T-helper 2 cell treated with Interferon-gamma antibody and Interleukin-4, amounts not matched to agents 5 μg/mL and 100 μg/mL, for 36 hours (primary cell): ENCODE data around the gene LCE4A.

Source experiments
- DNase-seq: peaks from one replicate; pipeline ENCODE4 v3.0.0; 2021; ENCODE audit warnings: low spot score
- H3K27ac Mint-ChIP-seq: one replicate; pipeline ENCODE4 v1.8.0; 2021; ENCODE audit warnings: mild to moderate bottlenecking, mixed read lengths
- H3K27me3 Mint-ChIP-seq: one replicate; pipeline ENCODE4 v1.8.0; 2021; ENCODE audit warnings: low read depth, mixed read lengths
- H3K36me3 Mint-ChIP-seq: one replicate; pipeline ENCODE4 v1.8.0; 2021; ENCODE audit warnings: low read depth, mixed read lengths
- H3K4me1 Mint-ChIP-seq: one replicate; pipeline ENCODE4 v1.8.0; 2021; ENCODE audit warnings: low read depth, mixed read lengths
- H3K4me3 Mint-ChIP-seq: one replicate; pipeline ENCODE4 v1.8.0; 2022; ENCODE audit warnings: mild to moderate bottlenecking, moderate library complexity, mixed read lengths
- H3K9me3 Mint-ChIP-seq: one replicate; pipeline ENCODE4 v1.8.0; 2021; ENCODE audit warnings: mixed read lengths

The LCE4A gene

GRCh38 chr1:152725261-152725660, 17.3 kb downstream of the LCE4A start:
- no peak overlapping the region for H3K4me3 Mint-ChIP-seq
- H3K27ac Mint-ChIP-seq, result no peak overlapping the region

GRCh38 chr1:152728986-152729385, 21.0 kb downstream of the LCE4A start:
- H3K4me3 Mint-ChIP-seq, result no peak overlapping the region
- H3K27ac Mint-ChIP-seq, result no peak overlapping the region
- no peaks in the 10 kb centered on the region for H3K36me3 Mint-ChIP-seq
- no peaks in the 10 kb centered on the region for H3K4me1 Mint-ChIP-seq
- H3K27me3 Mint-ChIP-seq, result peaks cover 2% of the 10 kb centered on the region
- no peak for DNase-seq
- no peaks in the 10 kb centered on the region for H3K9me3 Mint-ChIP-seq

More at GRCh38 chr1:152725261-152725660, 17.3 kb downstream of the LCE4A start:
- Mint-ChIP-seq H3K9me3 (no peaks in the 10 kb centered on the region), H3K27me3 (peaks cover 2% of the 10 kb centered on the region), H3K4me1 (no peaks in the 10 kb centered on the region), H3K36me3 (no peaks in the 10 kb centered on the region)
- no peak for DNase-seq

- Mint-ChIP-seq H3K9me3 (no peaks in the 10 kb centered on the region), H3K4me1 (no peaks in the 10 kb centered on the region), H3K27ac (no peak overlapping the region), H3K4me3 (no peak overlapping the region), H3K36me3 (no peaks in the 10 kb centered on the region), H3K27me3 (peaks cover 2% of the 10 kb centered on the region)
- no peak for DNase-seq
Observed at GRCh38 chr1:152735648-152736047, 27.7 kb downstream of the LCE4A start.

- Mint-ChIP-seq H3K27ac (no peak overlapping the region), H3K4me3 (no peak overlapping the region), H3K9me3 (no peaks in the 10 kb centered on the region), H3K27me3 (peaks cover 2% of the 10 kb centered on the region), H3K4me1 (no peaks in the 10 kb centered on the region), H3K36me3 (no peaks in the 10 kb centered on the region)
- DNase-seq, result no peak
Observed at GRCh38 chr1:152737997-152738396, 30.0 kb downstream of the LCE4A start.

GRCh38 chr1:152739841-152740240, 31.9 kb downstream of the LCE4A start:
- Mint-ChIP-seq H3K36me3 (no peaks in the 10 kb centered on the region), H3K27me3 (peaks cover 2% of the 10 kb centered on the region), H3K4me3 (no peak overlapping the region), H3K4me1 (no peaks in the 10 kb centered on the region), H3K9me3 (no peaks in the 10 kb centered on the region), H3K27ac (no peak overlapping the region)
- no peak for DNase-seq

- no peak overlapping the region for H3K27ac Mint-ChIP-seq
- H3K9me3 Mint-ChIP-seq, result no peaks in the 10 kb centered on the region
- H3K4me1 Mint-ChIP-seq, result no peaks in the 10 kb centered on the region
- H3K4me3 Mint-ChIP-seq, result no peak overlapping the region
- no peak for DNase-seq
- H3K36me3 Mint-ChIP-seq, result no peaks in the 10 kb centered on the region
- peaks cover 2% of the 10 kb centered on the region for H3K27me3 Mint-ChIP-seq
Observed at GRCh38 chr1:152741656-152742055, 33.7 kb downstream of the LCE4A start.

- no peaks in the 10 kb centered on the region for H3K27me3 Mint-ChIP-seq
Observed at GRCh38 chr1:152743371-152744145, 35.6 kb downstream of the LCE4A start.

GRCh38 chr1:152745289-152745704, 37.3 kb downstream of the LCE4A start:
- Mint-ChIP-seq H3K27ac (no peak overlapping the region), H3K4me1 (no peaks in the 10 kb centered on the region), H3K4me3 (no peak overlapping the region), H3K9me3 (no peaks in the 10 kb centered on the region), H3K36me3 (no peaks in the 10 kb centered on the region), H3K27me3 (no peaks in the 10 kb centered on the region)
- no peak for DNase-seq

More at GRCh38 chr1:152743371-152744145, 35.6 kb downstream of the LCE4A start:
- DNase-seq, result no peak
- H3K27ac Mint-ChIP-seq, result no peak overlapping the region
- no peaks in the 10 kb centered on the region for H3K4me1 Mint-ChIP-seq
- H3K9me3 Mint-ChIP-seq, result no peaks in the 10 kb centered on the region
- no peak overlapping the region for H3K4me3 Mint-ChIP-seq
- no peaks in the 10 kb centered on the region for H3K36me3 Mint-ChIP-seq

- DNase-seq, result no peak
- Mint-ChIP-seq H3K27me3 (peaks cover 6% of the 10 kb centered on the region), H3K27ac (no peak overlapping the region), H3K4me3 (no peak overlapping the region), H3K36me3 (no peaks in the 10 kb centered on the region), H3K4me1 (no peaks in the 10 kb centered on the region), H3K9me3 (no peaks in the 10 kb centered on the region)
Observed at GRCh38 chr1:152745765-152746444, 37.9 kb downstream of the LCE4A start.

GRCh38 chr1:152747831-152748230, 39.9 kb downstream of the LCE4A start:
- DNase-seq, result no peak
- no peaks in the 10 kb centered on the region for H3K4me1 Mint-ChIP-seq
- H3K27ac Mint-ChIP-seq, result no peak overlapping the region
- H3K27me3 Mint-ChIP-seq, result peaks cover 11% of the 10 kb centered on the region
- no peak overlapping the region for H3K4me3 Mint-ChIP-seq
- no peaks in the 10 kb centered on the region for H3K36me3 Mint-ChIP-seq
- no peaks in the 10 kb centered on the region for H3K9me3 Mint-ChIP-seq

- no peak overlapping the region for H3K4me3 Mint-ChIP-seq
- peaks cover 13% of the 10 kb centered on the region for H3K27me3 Mint-ChIP-seq
- no peaks in the 10 kb centered on the region for H3K9me3 Mint-ChIP-seq
- H3K36me3 Mint-ChIP-seq, result no peaks in the 10 kb centered on the region
- no peaks in the 10 kb centered on the region for H3K4me1 Mint-ChIP-seq
- DNase-seq, result no peak
- H3K27ac Mint-ChIP-seq, result no peak overlapping the region
Observed at GRCh38 chr1:152752225-152752624, 44.3 kb downstream of the LCE4A start.

- Mint-ChIP-seq H3K36me3 (no peaks in the 10 kb centered on the region), H3K27me3 (peaks cover 13% of the 10 kb centered on the region), H3K4me1 (no peaks in the 10 kb centered on the region), H3K9me3 (no peaks in the 10 kb centered on the region), H3K27ac (no peak overlapping the region), H3K4me3 (no peak overlapping the region)
- DNase-seq, result no peak
Observed at GRCh38 chr1:152753586-152753985, 45.6 kb downstream of the LCE4A start.

- Mint-ChIP-seq H3K4me3 (no peak overlapping the region), H3K9me3 (no peaks in the 10 kb centered on the region), H3K4me1 (no peaks in the 10 kb centered on the region), H3K27me3 (peaks cover 2% of the 10 kb centered on the region), H3K27ac (no peak overlapping the region), H3K36me3 (no peaks in the 10 kb centered on the region)
- no peak for DNase-seq
Observed at GRCh38 chr1:152756872-152757271, 48.9 kb downstream of the LCE4A start.

GRCh38 chr1:152757747-152758146, 49.8 kb downstream of the LCE4A start, which contains the start of gene KPRP:
TSS of gene KPRP (plus strand) at chr1:152758025. CDS start at chr1:152759589, 1,564 bp downstream.
- no peak for DNase-seq
- no peak within 1 kb of the TSS for H3K4me3 Mint-ChIP-seq
- H3K4me1 Mint-ChIP-seq, result no peaks in the 10 kb centered on the region
- no peaks in the 10 kb centered on the region for H3K9me3 Mint-ChIP-seq
- peaks cover 2% of the 10 kb centered on the region for H3K27me3 Mint-ChIP-seq
- no peak within 1 kb of the TSS for H3K27ac Mint-ChIP-seq
- no peaks in the 10 kb centered on the region for H3K36me3 Mint-ChIP-seq
